ENCODE measurements around the gene GARS1.

- TF ChIP-seq, protein P1, sequence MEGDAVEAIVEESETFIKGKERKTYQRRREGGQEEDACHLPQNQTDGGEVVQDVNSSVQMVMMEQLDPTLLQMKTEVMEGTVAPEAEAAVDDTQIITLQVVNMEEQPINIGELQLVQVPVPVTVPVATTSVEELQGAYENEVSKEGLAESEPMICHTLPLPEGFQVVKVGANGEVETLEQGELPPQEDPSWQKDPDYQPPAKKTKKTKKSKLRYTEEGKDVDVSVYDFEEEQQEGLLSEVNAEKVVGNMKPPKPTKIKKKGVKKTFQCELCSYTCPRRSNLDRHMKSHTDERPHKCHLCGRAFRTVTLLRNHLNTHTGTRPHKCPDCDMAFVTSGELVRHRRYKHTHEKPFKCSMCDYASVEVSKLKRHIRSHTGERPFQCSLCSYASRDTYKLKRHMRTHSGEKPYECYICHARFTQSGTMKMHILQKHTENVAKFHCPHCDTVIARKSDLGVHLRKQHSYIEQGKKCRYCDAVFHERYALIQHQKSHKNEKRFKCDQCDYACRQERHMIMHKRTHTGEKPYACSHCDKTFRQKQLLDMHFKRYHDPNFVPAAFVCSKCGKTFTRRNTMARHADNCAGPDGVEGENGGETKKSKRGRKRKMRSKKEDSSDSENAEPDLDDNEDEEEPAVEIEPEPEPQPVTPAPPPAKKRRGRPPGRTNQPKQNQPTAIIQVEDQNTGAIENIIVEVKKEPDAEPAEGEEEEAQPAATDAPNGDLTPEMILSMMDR (conservative IDR thresholded peaks at IDR 0.05; ENCODE audit: low read length) = peak; percentile 91
- no peak for TF ChIP-seq EZH2phosphoT487 (IDR thresholded peaks at IDR 0.05; ENCODE audit: borderline replicate concordance, low read depth, low read length)
Measured at GRCh38 chr7:30564243-30564892, 30.3 kb upstream of the GARS1 start.
